HG02981 (cell line): ENCODE measurements around the gene KIF6.
"Not testable (repeated sequence)": the region's sequence is repeated elsewhere in the genome, so short reads cannot be mapped to it uniquely, and the experiment has no call there.

Experiments
- ATAC-seq: cut with Tn5 transposase; IDR thresholded peaks from one replicate; pipeline ENCODE4 v1.9.1; 2021; ENCODE audit warnings: mild to moderate bottlenecking, moderate library complexity; ENCODE audit not compliant: unreplicated experiment

KIF6 gene

GRCh38 chr6:39707962-39708683 lies 17.1 kb downstream of the KIF6 start:
- no peak for ATAC-seq

GRCh38 chr6:39706819-39707335 lies 18.3 kb downstream of the KIF6 start:
- no peak for ATAC-seq

- no peak for ATAC-seq
These were observed 22.9 kb downstream of the KIF6 start for GRCh38 chr6:39702265-39702664.

- no peak for ATAC-seq
These were observed 24.8 kb downstream of the KIF6 start for GRCh38 chr6:39700362-39700761.

- ATAC-seq, result no peak
These were observed 26.4 kb downstream of the KIF6 start for GRCh38 chr6:39698789-39699188.

- no peak for ATAC-seq
These were observed 28.0 kb downstream of the KIF6 start for GRCh38 chr6:39696986-39697788.

GRCh38 chr6:39695447-39695846 lies 29.8 kb downstream of the KIF6 start:
- ATAC-seq, result no peak

GRCh38 chr6:39693206-39693605 lies 32.0 kb downstream of the KIF6 start:
- ATAC-seq, result no peak

GRCh38 chr6:39688494-39688893 lies 36.7 kb downstream of the KIF6 start:
- ATAC-seq, result no peak

GRCh38 chr6:39686976-39687375 lies 38.2 kb downstream of the KIF6 start:
- ATAC-seq, result no peak

GRCh38 chr6:39685938-39686337 lies 39.3 kb downstream of the KIF6 start:
- no peak for ATAC-seq

GRCh38 chr6:39685489-39685826 lies 39.8 kb downstream of the KIF6 start:
- no peak for ATAC-seq

- ATAC-seq, result no peak
These were observed 40.3 kb downstream of the KIF6 start for GRCh38 chr6:39684790-39685488.

- no peak for ATAC-seq
These were observed 43.5 kb downstream of the KIF6 start for GRCh38 chr6:39681674-39682121.

GRCh38 chr6:39678914-39679313 lies 46.3 kb downstream of the KIF6 start:
- no peak for ATAC-seq

GRCh38 chr6:39677318-39677717 lies 47.9 kb downstream of the KIF6 start:
- ATAC-seq, result not testable (repeated sequence)

GRCh38 chr6:39670519-39670918 lies 54.7 kb downstream of the KIF6 start:
- no peak for ATAC-seq

GRCh38 chr6:39669973-39670342 lies 55.2 kb downstream of the KIF6 start:
- no peak for ATAC-seq

- ATAC-seq, result no peak
These were observed 55.8 kb downstream of the KIF6 start for GRCh38 chr6:39669207-39669972.

- no peak for ATAC-seq
These were observed 58.3 kb downstream of the KIF6 start for GRCh38 chr6:39666706-39667489.
